NCI-H446 treated with DMSO at 0.1 percent for 48 hours (cell line): Measurements from ENCODE around the gene MYOC.
"Not testable (repeated sequence)": the region's sequence is repeated elsewhere in the genome, so short reads cannot be mapped to it uniquely, and the experiment has no call there.

Source experiments
- DNase-seq: peaks from one replicate; lab custom pipeline; 2025; lab: John Stamatoyannopoulos, UW

Gene MYOC

GRCh38 chr1:171652234-171652822 is at the start of gene MYOC:
TSS of gene MYOC (minus strand) at chr1:171652688. CDS start at chr1:171652611, 77 bp downstream.
- DNase-seq = no peak

- no peak for DNase-seq
Measured at GRCh38 chr1:171699531-171699930, 47.0 kb upstream of the MYOC start.

GRCh38 chr1:171695772-171696171 is 43.3 kb upstream of the MYOC start:
- not testable (repeated sequence) for DNase-seq

GRCh38 chr1:171693541-171693940 is 41.1 kb upstream of the MYOC start:
- not testable (repeated sequence) for DNase-seq

- no peak for DNase-seq
Measured at GRCh38 chr1:171683870-171684269, 31.4 kb upstream of the MYOC start.

GRCh38 chr1:171680339-171680738 is 27.9 kb upstream of the MYOC start:
- no peak for DNase-seq

- DNase-seq = no peak
Measured at GRCh38 chr1:171676823-171677222, 24.3 kb upstream of the MYOC start.

- DNase-seq = no peak
Measured at GRCh38 chr1:171674431-171675405, 22.2 kb upstream of the MYOC start.

- DNase-seq = no peak
Measured at GRCh38 chr1:171670739-171671138, 18.3 kb upstream of the MYOC start.

GRCh38 chr1:171668372-171668771 is 15.9 kb upstream of the MYOC start:
- DNase-seq = no peak

- no peak for DNase-seq
Measured at GRCh38 chr1:171666114-171666769, 13.8 kb upstream of the MYOC start.

GRCh38 chr1:171664976-171665375 is 12.5 kb upstream of the MYOC start:
- no peak for DNase-seq

GRCh38 chr1:171663854-171664575 is 11.5 kb upstream of the MYOC start:
- no peak for DNase-seq

GRCh38 chr1:171663036-171663853 is 10.8 kb upstream of the MYOC start:
- no peak for DNase-seq

- no peak for DNase-seq
Measured at GRCh38 chr1:171661076-171661650, 8.7 kb upstream of the MYOC start.

GRCh38 chr1:171656206-171656605 is 3.7 kb upstream of the MYOC start:
- DNase-seq = not testable (repeated sequence)

GRCh38 chr1:171655746-171656116 is 3.2 kb upstream of the MYOC start:
- DNase-seq = no peak

GRCh38 chr1:171654942-171655745 is 2.7 kb upstream of the MYOC start:
- DNase-seq = no peak

- DNase-seq = no peak
Measured at GRCh38 chr1:171654201-171654941, 1.9 kb upstream of the MYOC start.
